GM08714 (cell line): Measurements from ENCODE around the gene FAM89B.
A peak's percentile ranks its signal among the peaks of the same experiment; 100 is the strongest.

Experiments used
- H3K4me3 ChIP-seq: fragments of 200-500 bp; sonication (Bioruptor generic); 2 replicates; pipeline ENCODE4 v1.5.1; 2014; ENCODE audit warnings: mild to moderate bottlenecking, low read length, inconsistent platforms
- ZNF274 ChIP-seq: IDR thresholded peaks from 2 replicates; pipeline ENCODE4 v1.6.1; 2012; ENCODE audit warnings: mild to moderate bottlenecking, low read depth, low read length

The FAM89B gene

GRCh38 chr11:65569973-65570918 lies 2.1 kb upstream of the FAM89B start, which contains the start of gene ZNRD2:
ZNRD2 (plus strand) TSS chr11:65570477; CDS start chr11:65570492, 15 bp downstream.
- TF ChIP-seq ZNF274: no peak

GRCh38 chr11:65571420-65571819 lies 918 bp upstream of the FAM89B start:
- peak overlapping the region; percentile 86; the same call in 1 of the 2 replicates for H3K4me3 ChIP-seq
- no peak for TF ChIP-seq ZNF274

More at GRCh38 chr11:65569973-65570918, 2.1 kb upstream of the FAM89B start, which contains the start of gene ZNRD2:
- peak within 1 kb of the TSS; percentile 86 for H3K4me3 ChIP-seq

- no peak for TF ChIP-seq ZNF274
- H3K4me3 ChIP-seq: no peak overlapping the region; the same call in 1 of the 2 replicates
Measured at GRCh38 chr11:65571940-65572339, 398 bp upstream of the FAM89B start.

GRCh38 chr11:65573391-65574079 lies 1.2 kb downstream of the FAM89B start:
- peak overlapping the region; percentile 70 for H3K4me3 ChIP-seq
- TF ChIP-seq ZNF274: no peak

- peak overlapping the region; percentile 70; the same call in 1 of the 2 replicates for H3K4me3 ChIP-seq
- no peak for TF ChIP-seq ZNF274
Measured at GRCh38 chr11:65574109-65574810, 1.9 kb downstream of the FAM89B start.

GRCh38 chr11:65574811-65575567 lies 2.7 kb downstream of the FAM89B start:
- peak overlapping the region; percentile 59; the same call in 1 of the 2 replicates for H3K4me3 ChIP-seq
- no peak for TF ChIP-seq ZNF274

GRCh38 chr11:65575568-65576231 lies 3.4 kb downstream of the FAM89B start, which contains the start of gene EHBP1L1:
EHBP1L1 (plus strand) TSS chr11:65576053; CDS start chr11:65576303, 250 bp downstream.
- peak within 1 kb of the TSS; percentile 73 for H3K4me3 ChIP-seq
- no peak for TF ChIP-seq ZNF274

GRCh38 chr11:65576232-65576866 lies 4.0 kb downstream of the FAM89B start:
- H3K4me3 ChIP-seq: peak overlapping the region; percentile 73
- no peak for TF ChIP-seq ZNF274

GRCh38 chr11:65576867-65577755 lies 4.8 kb downstream of the FAM89B start:
- peak overlapping the region; percentile 73 for H3K4me3 ChIP-seq
- TF ChIP-seq ZNF274: no peak

GRCh38 chr11:65577756-65578109 lies 5.4 kb downstream of the FAM89B start:
- TF ChIP-seq ZNF274: no peak
- peak overlapping the region; percentile 73; the same call in 1 of the 2 replicates for H3K4me3 ChIP-seq

GRCh38 chr11:65578134-65578533 lies 5.8 kb downstream of the FAM89B start:
- TF ChIP-seq ZNF274: no peak
- H3K4me3 ChIP-seq: no peak overlapping the region; the same call in 1 of the 2 replicates
